ENCODE results near the gene NUP43. TPM values are rescaled to one million over a fixed set of nuclear protein-coding genes. Genes with fewer than 3 reads are reported as not detected.
"Not testable (repeated sequence)": the region's sequence is repeated elsewhere in the genome, so short reads cannot be mapped to it uniquely, and the experiment has no call there.

The NUP43 gene
- total and polyA plus RNA-seq, 3 experiments from 2014 or later = 6.2 to 86.2 (median 82.3) TPM

- CTCF ChIA-PET; H3K4me1 ChIP-seq (ENCODE audit: insufficient read depth, low read length); H3K27ac ChIP-seq (ENCODE audit: low read depth, low read length); DNase-seq; H3K27ac Mint-ChIP-seq; POLR2A ChIA-PET; H3K9me3 Mint-ChIP-seq; H3K4me3 Mint-ChIP-seq; H3K4me3 ChIP-seq (ENCODE audit: low read length); H3K27me3 ChIP-seq (ENCODE audit: insufficient read depth, low read length, poor library complexity, severe bottlenecking); H3K9me3 ChIP-seq (ENCODE audit: low read length); H3K27me3 Mint-ChIP-seq: not testable (repeated sequence)
- Mint-ChIP-seq H3K4me1 (peaks cover 20 to 37% (median 34%) of the 10 kb centered on the region in 3 donors), H3K36me3 (peaks cover 5 to 64% (median 19%) of the 10 kb centered on the region in 3 donors)
- H3K36me3 ChIP-seq (ENCODE audit: insufficient read depth, low read length) = peaks cover 24% of the 10 kb centered on the region
Observed at GRCh38 chr6:149681845-149682244, 64.5 kb downstream of the NUP43 start.

- Mint-ChIP-seq H3K27me3 (no peaks in the 10 kb centered on the region), H3K4me3 (no peak overlapping the region), H3K27ac (peak overlapping the region in 4 of 8 donors; percentile 33 to 72 (median 54)), H3K36me3 (peaks cover 5 to 63% (median 23%) of the 10 kb centered on the region in 3 donors), H3K9me3 (no peaks in the 10 kb centered on the region), H3K4me1 (peaks cover 13 to 31% (median 28%) of the 10 kb centered on the region in 3 donors)
- H3K4me3 ChIP-seq (ENCODE audit: low read length) = no peak overlapping the region
- POLR2A ChIA-PET = no interaction called here
- peaks cover 30% of the 10 kb centered on the region for H3K36me3 ChIP-seq (ENCODE audit: insufficient read depth, low read length)
- H3K9me3 ChIP-seq (ENCODE audit: low read length) = no peaks in the 10 kb centered on the region
- no peak overlapping the region for H3K27ac ChIP-seq (ENCODE audit: low read depth, low read length)
- CTCF ChIA-PET = no interaction called here
- DNase-seq = no peak
- no peaks in the 10 kb centered on the region for H3K27me3 ChIP-seq (ENCODE audit: insufficient read depth, low read length, poor library complexity, severe bottlenecking)
- no peaks in the 10 kb centered on the region for H3K4me1 ChIP-seq (ENCODE audit: insufficient read depth, low read length)
Observed at GRCh38 chr6:149681209-149681608, 65.1 kb downstream of the NUP43 start.

- ChIA-PET POLR2A (no interaction called here), CTCF (no interaction called here)
- H3K4me3 ChIP-seq (ENCODE audit: low read length) = no peak overlapping the region
- H3K27me3 Mint-ChIP-seq = no peaks in the 10 kb centered on the region
- H3K36me3 Mint-ChIP-seq = peaks cover 5 to 65% (median 23%) of the 10 kb centered on the region in 3 donors
- no peaks in the 10 kb centered on the region for H3K9me3 Mint-ChIP-seq
- H3K9me3 ChIP-seq (ENCODE audit: low read length) = no peaks in the 10 kb centered on the region
- no peak overlapping the region for H3K27ac ChIP-seq (ENCODE audit: low read depth, low read length)
- H3K4me1 Mint-ChIP-seq = peaks cover 13 to 29% (median 25%) of the 10 kb centered on the region in 3 donors
- no peak overlapping the region for H3K4me3 Mint-ChIP-seq
- peaks cover 37% of the 10 kb centered on the region for H3K36me3 ChIP-seq (ENCODE audit: insufficient read depth, low read length)
- no peaks in the 10 kb centered on the region for H3K27me3 ChIP-seq (ENCODE audit: insufficient read depth, low read length, poor library complexity, severe bottlenecking)
- DNase-seq = no peak
- H3K27ac Mint-ChIP-seq = peak overlapping the region in 3 of 8 donors; percentile 22 to 57 (median 45)
- H3K4me1 ChIP-seq (ENCODE audit: insufficient read depth, low read length) = no peaks in the 10 kb centered on the region
Observed at GRCh38 chr6:149680503-149680902, 65.8 kb downstream of the NUP43 start.

Other genes with a start within 250 kb of the NUP43 start
- 10 to 100 TPM; 29.7 to 31.9 TPM for gene PPIL4, start 200.5 kb downstream of the NUP43 start, total RNA-seq
- 10.7 TPM for gene PPIL4, start 200.5 kb downstream of the NUP43 start, polyA plus RNA-seq
- 10 to 100 TPM; 20.4 to 20.5 TPM for gene GINM1, start 180.2 kb downstream of the NUP43 start, total RNA-seq
- 24.7 TPM for gene GINM1, start 180.2 kb downstream of the NUP43 start, polyA plus RNA-seq
- gene KATNA1, start 97.8 kb downstream of the NUP43 start, total RNA-seq = 10 to 100 TPM; 22.0 to 22.7 TPM
- gene KATNA1, start 97.8 kb downstream of the NUP43 start, polyA plus RNA-seq = 25.7 TPM
- 10 to 100 TPM; 29.7 to 33.8 TPM for gene LATS1, start 28.4 kb downstream of the NUP43 start, total RNA-seq
- 12.7 TPM for gene LATS1, start 28.4 kb downstream of the NUP43 start, polyA plus RNA-seq
- 100 to 1,000 TPM; 107 to 108 TPM for gene PCMT1, start 3.2 kb upstream of the NUP43 start, total RNA-seq
- 148 TPM for gene PCMT1, start 3.2 kb upstream of the NUP43 start, polyA plus RNA-seq
- 1 to 10 TPM; 5.5 to 5.9 TPM for gene LRP11, start 117.8 kb upstream of the NUP43 start, total RNA-seq
- 1.1 TPM for gene LRP11, start 117.8 kb upstream of the NUP43 start, polyA plus RNA-seq
- gene RAET1E, start 151.6 kb upstream of the NUP43 start, total RNA-seq = not detected
- not detected for gene RAET1E, start 151.6 kb upstream of the NUP43 start, polyA plus RNA-seq
- not detected for gene RAET1G, start 176.6 kb upstream of the NUP43 start, total RNA-seq
- gene RAET1G, start 176.6 kb upstream of the NUP43 start, polyA plus RNA-seq = not detected
- under 1 TPM; 0.48 to 0.51 TPM for gene ULBP2, start 195.5 kb upstream of the NUP43 start, total RNA-seq
- 0.68 TPM for gene ULBP2, start 195.5 kb upstream of the NUP43 start, polyA plus RNA-seq
- gene ULBP1, start 217.4 kb upstream of the NUP43 start, total RNA-seq = under 1 TPM; 0.60 to 0.74 TPM
- gene ULBP1, start 217.4 kb upstream of the NUP43 start, polyA plus RNA-seq = not detected